Endodermal cell (in vitro differentiated cells): ENCODE results near the gene ANKDD1B. TPM values are rescaled to one million over a fixed set of nuclear protein-coding genes. Genes with fewer than 3 reads are reported as not detected.

ENCODE experiments used
- DNase-seq: peaks from one replicate; pipeline ENCODE4 v3.0.0-alpha.2; 2017
- H3K27ac ChIP-seq: 2 replicates; pipeline ENCODE4 v1.5.1; 2013; ENCODE audit warnings: mild to moderate bottlenecking, low read depth, low read length, moderate library complexity
- H3K27me3 ChIP-seq: 2 replicates; pipeline ENCODE4 v1.6.1; 2013; ENCODE audit warnings: mild to moderate bottlenecking, low read length, moderate library complexity; ENCODE audit not compliant: insufficient read depth, control insufficient read depth, poor library complexity, severe bottlenecking
- H3K36me3 ChIP-seq: 2 replicates; pipeline ENCODE4 v1.7.0; 2013; ENCODE audit warnings: mild to moderate bottlenecking, low read length, moderate library complexity; ENCODE audit not compliant: control insufficient read depth, insufficient read depth
- H3K4me1 ChIP-seq: one replicate; pipeline ENCODE4 v1.7.0; 2013; ENCODE audit warnings: low read length; ENCODE audit not compliant: control insufficient read depth, insufficient read depth
- H3K4me3 ChIP-seq: 2 replicates; pipeline ENCODE4 v1.5.1; 2013; ENCODE audit warnings: mild to moderate bottlenecking, low read length, moderate library complexity
- H3K9ac ChIP-seq: 2 replicates; pipeline ENCODE4 v1.6.1; 2013; ENCODE audit warnings: mild to moderate bottlenecking, low read length, moderate library complexity; ENCODE audit not compliant: poor library complexity, severe bottlenecking; ENCODE audit errors: extremely low read depth
- H3K9me3 ChIP-seq: 2 replicates; pipeline ENCODE4 v1.6.1; 2013; ENCODE audit warnings: mild to moderate bottlenecking, low read length, moderate library complexity; ENCODE audit not compliant: control insufficient read depth
- H3K27ac Mint-ChIP-seq: 2 replicates; pipeline ENCODE4 v1.8.0; 2020; ENCODE audit warnings: mixed read lengths
- H3K27me3 Mint-ChIP-seq: 2 replicates; pipeline ENCODE4 v1.8.0; 2021; ENCODE audit warnings: mild to moderate bottlenecking, mixed read lengths; ENCODE audit not compliant: insufficient read depth
- H3K36me3 Mint-ChIP-seq: 2 replicates; pipeline ENCODE4 v1.8.0; 2020; ENCODE audit warnings: low read depth, mixed read lengths
- H3K4me1 Mint-ChIP-seq: 2 replicates; pipeline ENCODE4 v1.8.0; 2020; ENCODE audit warnings: mixed read lengths
- H3K4me3 Mint-ChIP-seq: 2 replicates; pipeline ENCODE4 v1.8.0; 2020; ENCODE audit warnings: mild to moderate bottlenecking, moderate library complexity, mixed read lengths
- H3K9me3 Mint-ChIP-seq: 2 replicates; pipeline ENCODE4 v1.8.0; 2020; ENCODE audit warnings: mild to moderate bottlenecking, mixed read lengths
- CTCF ChIP-seq: fragments of 200-600 bp; sonication (generic); conservative IDR thresholded peaks from 2 replicates; pipeline ENCODE4 v1.5.0; 2021; ENCODE audit warnings: antibody characterized with exemption, mild to moderate bottlenecking
- WGBS, 2 experiments: methylation state at CpG; one replicate each; pipeline versions ENCODE4 v1.1.5 to v1.1.7; 2013; ENCODE audit warnings: missing lambda C conversion rate in 2 of 2, mixed read lengths in 1 of 2; ENCODE audit not compliant: insufficient coverage in 1 of 2, insufficient read length in 1 of 2; 5-methylcytosine and 5-hydroxymethylcytosine counted together
- total RNA-seq, 2 donors: library from RNA; stranded (reverse); fragmentation: NEBNext Ultra II Directional in 1 of 2; extraction: Animal tissue kit (Norgen Biotek cat#: 25700) in 1 of 2; gene quantifications; 2 replicates in 1 of 2; 3 replicates in 1 of 2; pipeline ENCODE4 v1.2.1, GENCODE V29; 2021

Gene ANKDD1B
- total RNA-seq, 2 donors from 2014 or later, result 4.6 to 8.6 TPM

GRCh38 chr5:75639535-75640311, 28.5 kb downstream of the ANKDD1B start:
- Histone ChIP-seq H3K9ac (no peak overlapping the region), H3K9me3 (peaks cover 9% of the 10 kb centered on the region), H3K4me1 (no peaks in the 10 kb centered on the region), H3K27me3 (no peaks in the 10 kb centered on the region), H3K27ac (no peak overlapping the region), H3K4me3 (no peak overlapping the region), H3K36me3 (no peaks in the 10 kb centered on the region)
- no peak for TF ChIP-seq CTCF
- Mint-ChIP-seq H3K4me3 (no peak overlapping the region), H3K4me1 (no peaks in the 10 kb centered on the region), H3K27ac (no peak overlapping the region), H3K36me3 (peaks cover 30% of the 10 kb centered on the region), H3K27me3 (peaks cover 14% of the 10 kb centered on the region), H3K9me3 (peaks cover 10% of the 10 kb centered on the region)
- no peak for DNase-seq
- 86 to 89% methylated on average over 1 to 2 of the region's 3 CpGs for WGBS, 2 experiments

GRCh38 chr5:75640395-75640794, 29.1 kb downstream of the ANKDD1B start:
- TF ChIP-seq CTCF, result no peak
- H3K4me3 Mint-ChIP-seq, result no peak overlapping the region
- Histone ChIP-seq H3K27ac (no peak overlapping the region), H3K4me3 (no peak overlapping the region), H3K9ac (no peak overlapping the region), H3K36me3 (no peaks in the 10 kb centered on the region), H3K9me3 (peaks cover 9% of the 10 kb centered on the region), H3K4me1 (no peaks in the 10 kb centered on the region), H3K27me3 (no peaks in the 10 kb centered on the region)
- peaks cover 10% of the 10 kb centered on the region for H3K9me3 Mint-ChIP-seq
- DNase-seq, result no peak
- H3K27ac Mint-ChIP-seq, result no peak overlapping the region
- no peaks in the 10 kb centered on the region for H3K4me1 Mint-ChIP-seq
- H3K36me3 Mint-ChIP-seq, result peaks cover 26% of the 10 kb centered on the region
- peaks cover 10% of the 10 kb centered on the region for H3K27me3 Mint-ChIP-seq

- Mint-ChIP-seq H3K9me3 (peaks cover 10% of the 10 kb centered on the region), H3K27ac (no peak overlapping the region), H3K27me3 (peaks cover 7% of the 10 kb centered on the region), H3K4me1 (no peaks in the 10 kb centered on the region), H3K4me3 (no peak overlapping the region), H3K36me3 (peaks cover 24% of the 10 kb centered on the region)
- no peaks in the 10 kb centered on the region for H3K36me3 ChIP-seq
- no peak overlapping the region for H3K9ac ChIP-seq
- DNase-seq, result no peak
- H3K4me3 ChIP-seq, result no peak overlapping the region
- H3K9me3 ChIP-seq, result peaks cover 9% of the 10 kb centered on the region
- no peaks in the 10 kb centered on the region for H3K27me3 ChIP-seq
- no peak for TF ChIP-seq CTCF
- 94 to 100% methylated on average over 2 of the region's 2 CpGs for WGBS, 2 experiments
- no peak overlapping the region for H3K27ac ChIP-seq
- no peaks in the 10 kb centered on the region for H3K4me1 ChIP-seq
Measured at GRCh38 chr5:75640826-75641225, 29.6 kb downstream of the ANKDD1B start.
